Daoy (cell line): ENCODE results near the gene DACH1. TPM values are rescaled to one million over a fixed set of nuclear protein-coding genes. Genes with fewer than 3 reads are reported as not detected.

ENCODE experiments used
- DNase-seq: peaks from one replicate; pipeline ENCODE4 v3.0.0-alpha.2; 2015; ENCODE audit warnings: low read depth
- total RNA-seq: library from RNA; depleted of rRNA; stranded (reverse); fragments of >200 nt; shearing (Covaris generic); gene quantifications from 2 replicates; pipeline ENCODE4 v1.2.3, GENCODE V29; 2014

DACH1 gene
- total RNA-seq, 1 experiment from 2014 or later: not detected

DNA sequence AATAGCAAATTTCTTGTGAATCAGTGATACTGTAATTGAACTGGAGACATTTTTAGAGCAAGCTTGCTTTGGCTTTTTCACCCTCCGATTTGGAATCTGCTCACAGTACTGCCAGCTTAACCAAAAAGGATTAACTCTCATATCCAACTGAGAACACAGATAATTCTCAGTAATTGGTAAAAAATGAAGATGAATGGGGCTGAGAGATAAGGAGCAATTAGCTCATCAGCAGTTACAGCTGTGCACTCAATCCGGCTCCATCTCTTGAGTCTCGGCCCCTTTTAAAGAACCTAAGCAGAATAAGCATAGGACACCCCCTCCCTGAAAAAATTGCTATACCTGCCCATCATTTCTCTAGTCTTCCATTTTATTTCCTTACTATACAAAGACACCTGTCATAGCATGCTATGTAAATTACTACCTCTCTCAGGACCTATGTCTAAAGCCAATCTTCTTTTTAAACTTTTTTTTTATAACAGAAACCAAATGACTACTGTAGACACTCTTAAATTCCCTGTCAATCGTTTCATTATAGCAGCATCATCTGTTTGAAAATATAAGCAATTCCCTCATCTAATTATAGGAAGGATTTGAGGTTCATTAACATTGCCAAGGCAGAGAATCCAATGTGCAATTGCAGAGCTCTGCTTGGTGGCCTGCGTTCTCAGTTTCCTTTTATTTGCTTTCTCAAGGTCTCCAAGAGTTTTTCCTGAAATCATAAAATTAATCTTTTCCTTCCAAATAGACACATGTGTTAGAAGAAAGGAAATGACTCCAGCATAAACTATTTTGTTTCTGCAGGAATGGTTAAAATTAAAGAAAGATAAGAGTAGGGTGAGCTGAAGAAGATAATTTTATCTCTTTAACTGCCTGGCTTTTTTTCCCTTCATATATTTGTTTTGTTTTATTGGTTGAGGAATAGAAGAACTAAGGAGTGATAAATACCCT lies 242.1 kb downstream of the DACH1 start:
- no peak for DNase-seq

- no peak for DNase-seq
Observed at GRCh38 chr13:71621174-71622124, 245.6 kb downstream of the DACH1 start.

DNA sequence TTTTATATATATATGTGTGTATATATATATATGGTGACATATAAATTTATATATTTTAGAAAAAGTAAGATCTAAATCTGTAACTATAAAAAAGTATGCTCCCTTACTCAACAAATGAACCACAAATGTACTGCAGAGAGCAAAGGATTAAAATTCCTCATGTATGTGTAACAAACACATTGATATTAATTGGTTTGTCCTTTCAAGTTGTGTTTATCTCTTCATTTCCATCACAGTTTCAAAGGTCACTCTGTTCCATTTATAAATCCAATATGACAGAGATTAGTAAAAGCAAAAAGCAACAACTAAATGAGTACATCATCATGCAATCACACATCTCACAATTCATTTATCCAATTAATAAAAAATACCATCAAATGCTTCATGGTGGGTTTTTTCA lies 247.9 kb downstream of the DACH1 start:
- no peak for DNase-seq

DNA sequence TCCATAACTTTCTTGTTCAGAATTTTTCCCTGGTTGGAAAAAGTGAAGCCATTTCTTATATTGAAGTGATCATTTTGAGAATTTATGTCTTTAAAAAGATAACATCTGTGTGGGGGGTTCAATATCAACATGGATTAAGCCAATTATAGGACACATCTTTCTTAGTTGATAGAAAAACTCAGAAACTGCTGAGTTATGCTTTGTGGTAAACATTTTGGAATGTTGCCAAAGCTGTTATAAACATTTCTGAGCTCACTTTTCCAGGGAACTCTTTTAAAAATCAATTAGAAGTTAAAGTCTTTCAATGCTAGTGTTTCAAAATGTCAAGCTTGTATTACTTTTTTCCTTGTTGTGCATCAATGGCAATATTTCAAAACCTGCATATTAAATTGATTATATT lies 248.8 kb downstream of the DACH1 start:
- no peak for DNase-seq

DNA sequence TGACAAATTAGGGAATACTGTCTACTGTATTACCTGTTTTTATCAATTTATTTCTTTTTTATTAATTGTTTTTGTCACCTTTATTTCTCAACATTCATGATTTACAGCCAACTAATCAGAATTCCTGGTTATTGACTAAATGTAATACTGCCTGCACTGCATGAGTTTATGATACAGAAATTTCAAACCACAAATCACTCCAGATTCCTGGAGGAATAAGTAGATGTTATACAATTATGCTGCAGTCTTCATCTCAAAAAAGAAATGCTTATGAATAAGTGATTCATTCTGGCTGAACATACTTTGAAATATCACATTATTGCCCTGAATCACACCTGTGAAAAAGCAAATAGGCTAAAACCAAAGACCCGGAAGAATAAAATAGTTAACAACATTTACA lies 249.7 kb downstream of the DACH1 start:
- no peak for DNase-seq

DNA sequence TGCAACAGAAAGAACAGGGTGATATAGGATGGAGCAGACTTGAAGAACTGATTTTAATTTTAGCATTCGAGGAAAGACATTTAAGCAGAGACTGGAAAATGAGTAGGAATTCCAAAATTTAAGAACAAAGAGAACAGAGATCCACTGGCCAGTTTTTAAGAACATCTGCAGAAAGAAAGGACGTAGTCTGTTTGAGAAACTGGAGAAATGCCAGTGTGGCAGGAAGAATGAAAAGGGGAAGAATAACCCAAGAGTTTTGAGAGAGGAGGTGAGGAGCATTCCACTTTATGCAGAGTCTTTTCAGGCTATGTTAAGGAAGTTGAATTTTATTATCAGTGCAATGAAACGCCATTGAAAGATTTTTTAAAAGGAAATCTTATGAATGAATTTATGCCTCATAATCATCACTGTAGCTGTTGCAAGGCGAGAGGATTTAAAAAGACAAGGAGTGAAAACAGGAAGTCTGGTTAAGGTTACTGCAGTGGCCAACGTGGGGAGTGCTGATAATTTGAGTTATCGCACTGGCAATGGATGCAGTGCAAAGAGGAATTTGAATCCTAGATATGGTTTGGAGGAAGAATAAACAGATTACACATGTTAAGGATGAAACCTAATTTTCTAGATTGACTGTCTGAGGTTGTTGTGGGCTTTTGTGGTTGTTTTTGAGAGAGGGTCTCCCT lies 253.8 kb downstream of the DACH1 start:
- no peak for DNase-seq

DNA sequence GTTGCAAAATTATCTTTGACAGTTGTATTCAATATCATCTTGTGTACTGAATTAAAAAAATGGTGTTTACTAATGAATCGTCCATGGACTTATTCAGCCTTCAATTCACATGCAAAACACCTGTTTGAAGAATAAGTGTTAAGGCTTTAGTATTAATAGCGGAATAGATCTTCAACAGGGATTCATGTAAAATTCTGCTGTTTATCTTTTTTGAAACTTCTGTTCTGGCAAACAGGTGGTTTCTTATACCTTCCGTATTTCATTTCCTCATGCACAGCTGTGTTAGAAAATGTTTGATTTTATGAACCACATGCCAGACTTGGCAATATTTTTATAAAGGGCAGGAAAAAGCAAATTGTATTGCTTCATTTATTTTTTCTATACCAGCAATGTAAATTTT lies 255.7 kb downstream of the DACH1 start:
- DNase-seq: no peak

DNA sequence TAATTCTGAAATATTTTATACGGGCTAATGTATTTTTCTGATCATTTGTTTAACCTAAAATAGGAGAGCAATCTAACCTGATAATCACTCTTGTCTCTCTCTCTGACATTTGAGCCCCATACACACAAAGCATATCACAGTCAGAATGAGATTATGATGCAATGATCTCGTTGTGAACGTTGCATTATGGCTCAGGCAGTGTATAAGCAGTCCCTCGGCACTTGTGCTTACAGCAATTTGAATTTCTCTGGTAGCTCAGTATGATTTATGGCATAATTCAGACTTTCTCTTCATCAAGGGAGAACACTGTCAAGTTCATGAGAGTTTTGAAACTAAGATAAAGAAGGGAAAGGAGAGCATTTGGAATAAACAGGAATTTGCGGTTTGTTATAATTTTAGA lies 256.1 kb downstream of the DACH1 start:
- no peak for DNase-seq

DNA sequence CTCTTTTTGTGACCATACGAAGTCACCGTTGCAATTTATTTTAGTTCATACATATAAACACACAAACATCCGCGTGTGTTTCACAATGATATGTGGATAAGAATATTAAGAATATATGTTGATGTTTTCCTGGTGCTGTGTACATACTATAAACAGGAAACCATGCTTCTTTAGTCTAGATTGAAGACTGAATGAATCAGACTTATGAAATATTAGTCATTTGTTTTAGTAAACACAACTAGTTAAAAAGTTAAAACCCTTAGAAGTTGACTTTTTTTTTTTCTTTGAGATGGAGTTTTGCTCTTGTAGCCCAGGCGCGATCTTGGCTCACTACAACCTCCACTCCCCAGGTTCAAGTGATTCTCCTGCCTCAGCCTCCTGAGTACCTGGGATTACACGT lies 257.7 kb downstream of the DACH1 start:
- no peak for DNase-seq

DNA sequence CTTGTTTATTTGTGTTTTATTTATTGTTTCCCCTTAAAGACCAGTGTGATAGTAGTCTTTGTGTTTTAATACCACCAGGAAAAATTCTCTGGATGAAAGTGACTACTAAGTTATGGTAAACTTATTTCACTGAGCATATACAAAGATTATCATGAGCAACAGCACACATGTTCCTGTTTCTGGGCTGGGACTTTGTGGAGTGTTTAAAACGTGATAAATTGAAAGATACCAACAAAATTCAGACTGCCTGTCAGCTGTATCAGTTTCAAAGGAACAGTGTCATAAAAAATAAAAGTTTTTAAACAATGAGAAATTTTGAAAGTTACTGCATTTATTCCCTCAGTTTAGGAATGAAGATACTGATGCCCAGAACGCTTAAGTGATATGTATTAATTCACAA lies 259.4 kb downstream of the DACH1 start:
- DNase-seq: no peak

DNA sequence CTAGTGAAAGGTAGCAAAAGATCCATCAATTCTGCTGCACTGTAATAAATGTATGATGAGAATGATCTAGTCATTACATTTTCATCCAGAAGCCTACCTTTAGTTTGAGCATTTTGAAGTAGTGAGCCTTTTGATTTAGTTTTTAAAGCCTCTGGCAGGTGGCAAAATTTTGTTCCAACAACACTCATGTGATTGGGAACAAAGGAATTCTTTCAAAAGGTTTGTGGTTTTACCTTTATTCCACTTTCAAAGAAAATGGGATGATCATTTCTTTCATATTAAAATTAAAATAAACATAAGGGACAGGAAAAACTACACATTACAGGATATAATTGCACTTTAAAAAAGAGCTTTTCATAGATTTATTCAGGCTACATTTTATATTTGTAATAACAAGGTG lies 260.2 kb downstream of the DACH1 start:
- no peak for DNase-seq

GRCh38 chr13:71605744-71606143 lies 261.3 kb downstream of the DACH1 start:
- DNase-seq: no peak

- DNase-seq: no peak
Observed at GRCh38 chr13:71603255-71603654, 263.7 kb downstream of the DACH1 start.

DNA sequence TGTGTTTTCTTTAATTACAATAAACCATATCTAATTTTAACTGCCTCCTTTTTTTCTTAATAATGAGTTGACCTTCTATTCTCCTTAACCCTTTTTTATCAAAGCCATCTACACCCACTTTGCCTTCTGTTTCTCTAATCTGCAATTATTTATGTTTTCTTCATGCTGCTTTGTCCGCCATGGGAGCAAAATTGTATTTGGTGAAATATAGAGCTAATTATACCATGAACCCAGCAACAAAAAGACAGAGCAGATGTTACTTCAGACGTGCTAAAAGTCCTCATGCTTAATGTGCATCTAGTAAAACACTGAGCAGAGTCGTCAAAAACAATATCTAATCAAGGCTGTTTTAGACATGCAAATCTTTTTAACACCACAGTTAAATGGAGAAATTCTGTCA lies 264.7 kb downstream of the DACH1 start:
- no peak for DNase-seq

DNA sequence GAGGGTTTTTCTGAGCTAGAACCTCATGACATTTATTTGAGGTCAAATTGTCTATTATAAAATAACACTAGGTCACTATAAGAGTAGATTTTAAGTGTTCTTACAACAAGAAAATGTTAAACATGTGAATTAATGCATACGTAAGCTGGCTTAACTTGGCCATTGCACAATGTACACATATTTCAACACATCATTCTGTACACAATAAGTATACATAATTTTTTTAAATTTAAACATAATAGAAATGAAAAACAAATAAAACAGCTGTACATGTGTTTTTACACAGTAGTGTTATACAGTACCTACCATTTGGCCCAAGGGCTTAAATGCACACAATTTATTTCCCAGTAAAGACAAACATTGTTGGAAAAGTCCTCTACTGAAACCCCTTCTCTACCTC lies 269.9 kb downstream of the DACH1 start:
- DNase-seq: no peak

GRCh38 chr13:71596116-71596515 lies 270.9 kb downstream of the DACH1 start:
- no peak for DNase-seq

DNA sequence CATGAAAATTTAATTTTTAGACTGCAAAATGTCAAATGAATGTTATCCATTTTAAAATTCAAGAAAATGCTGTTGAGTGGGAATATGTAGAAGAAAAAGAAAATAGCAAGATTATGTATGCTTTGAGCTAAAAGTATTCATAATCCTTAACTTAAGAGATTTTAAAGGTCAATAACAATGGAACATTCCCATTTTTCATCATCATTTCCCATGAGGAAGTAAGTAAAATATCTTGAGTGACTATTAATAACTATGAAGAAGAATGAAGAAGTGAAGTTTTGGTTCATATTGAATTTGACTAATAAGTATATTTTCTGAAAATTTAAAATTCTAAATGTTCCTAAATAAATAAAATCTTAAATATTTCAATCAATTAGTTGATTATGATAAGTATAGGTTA lies 273.4 kb downstream of the DACH1 start:
- DNase-seq: no peak

DNA sequence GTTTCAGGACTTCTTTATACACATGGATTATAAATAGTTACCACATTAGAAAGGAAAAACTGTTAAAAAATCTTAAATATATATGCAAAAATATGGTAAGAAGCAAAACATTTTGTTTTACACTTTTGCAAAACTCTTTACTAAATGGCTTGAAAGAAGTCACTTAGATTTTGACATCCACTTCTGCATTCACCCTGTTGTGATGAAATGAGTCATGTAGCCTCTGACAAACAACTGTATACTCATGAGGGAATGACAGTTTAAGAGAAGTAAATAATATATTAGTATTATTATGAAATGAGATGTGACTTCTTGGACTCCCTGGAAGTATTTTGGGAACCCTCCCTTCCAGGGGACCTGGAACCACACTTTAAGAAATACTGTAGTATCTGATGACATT lies 275.6 kb downstream of the DACH1 start:
- DNase-seq: no peak

DNA sequence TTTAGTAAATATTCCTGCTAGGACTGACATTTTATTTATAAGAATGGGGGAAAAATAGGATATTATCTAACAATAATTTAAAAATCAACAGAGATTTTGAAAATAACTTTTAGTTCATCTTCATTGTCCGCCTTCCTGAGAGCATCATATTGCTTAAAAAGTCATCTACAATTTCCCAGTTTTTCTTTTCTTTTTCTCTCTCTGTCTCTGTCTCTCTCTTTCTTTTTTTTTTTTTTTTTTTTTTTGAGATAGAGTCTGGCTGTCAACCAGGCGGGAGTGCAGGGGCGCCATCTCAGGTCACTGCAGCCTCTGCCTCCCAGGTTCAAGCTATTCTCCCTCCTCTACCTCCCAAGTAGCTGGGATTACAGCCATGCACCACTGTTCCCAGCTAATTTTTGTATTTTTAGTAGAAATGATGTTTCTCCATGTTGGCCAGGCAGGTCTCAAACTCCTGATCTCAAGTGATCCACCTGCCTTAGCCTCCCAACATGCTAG lies 276.3 kb downstream of the DACH1 start:
- DNase-seq: no peak

- no peak for DNase-seq
Observed at GRCh38 chr13:71589032-71589431, 278.0 kb downstream of the DACH1 start.

DNA sequence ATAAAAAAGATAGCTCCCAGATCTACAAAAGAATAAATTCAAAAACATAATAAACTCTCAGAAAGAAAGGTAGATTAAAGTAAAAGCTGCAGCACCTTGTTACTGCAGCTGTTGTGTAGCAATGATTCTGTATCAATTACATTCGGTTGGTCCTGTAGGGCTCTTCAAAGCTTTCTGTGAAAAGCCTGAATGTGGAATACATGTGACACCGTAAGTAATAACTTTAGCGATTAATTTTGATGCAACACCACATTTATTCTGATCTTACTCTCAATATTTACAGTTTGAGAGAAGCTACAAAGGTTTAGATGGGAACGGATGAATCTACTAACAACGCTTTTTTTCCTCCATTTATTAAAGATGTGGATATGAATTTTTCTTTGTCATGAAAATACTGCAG lies 279.2 kb downstream of the DACH1 start:
- no peak for DNase-seq

DNA sequence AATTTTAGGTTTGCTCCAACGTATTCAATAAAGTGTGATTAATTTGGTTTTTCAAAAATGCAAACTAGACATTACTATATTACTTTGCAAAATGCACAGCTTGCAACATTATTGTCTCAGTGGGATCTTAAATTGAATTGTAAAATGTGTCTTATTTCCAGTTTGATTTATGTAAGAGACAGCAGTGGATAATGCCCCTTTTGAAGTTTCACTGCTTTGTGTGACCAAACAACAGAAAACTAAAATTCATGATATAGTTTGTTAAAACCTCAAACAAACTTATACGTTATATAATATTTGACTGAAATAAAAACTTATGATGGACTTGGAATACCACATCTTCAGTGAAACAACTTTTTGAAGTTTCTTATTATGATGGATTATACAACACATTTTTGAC lies 279.8 kb downstream of the DACH1 start:
- DNase-seq: no peak
